IMR-90 (cell line): Measurements from ENCODE around the gene MEDAG. TPM values are rescaled to one million over a fixed set of nuclear protein-coding genes. Genes with fewer than 3 reads are reported as not detected.

Experiments
- ATAC-seq: fragments of 200-7000 bp; cut with Tn5 transposase; 2 replicates; pipeline ENCODE4 v1.9.1; 2020; ENCODE audit warnings: low read depth, mild to moderate bottlenecking, moderate library complexity
- BruUV-seq: library from RNA; stranded (reverse); fragments of 400-500 nt; replicated peaks from 2 replicates; lab custom pipeline; 2021; lab: Mats Ljungman, UMichigan
- CTCF ChIA-PET: fragments of 300-600 bp; formaldehyde crosslinking; extraction: SDS; loops from one replicate; lab custom pipeline; 2021; ENCODE audit warnings: antibody characterized with exemption; lab: Yijun Ruan, JAX
- POLR2A ChIA-PET: fragments of 300-600 bp; sonication (Branson Sonifier 250); formaldehyde crosslinking; loops from one replicate; lab custom pipeline; 2022; ENCODE audit warnings: antibody characterized with exemption; ENCODE audit not compliant: unreplicated experiment; lab: Charles Lee
- DNase-seq: peaks from one replicate; pipeline ENCODE4 v3.0.0; 2013
- H2AFZ ChIP-seq: replicated peaks from 2 replicates; pipeline ENCODE3; 2013; ENCODE audit warnings: low read length, mild to moderate bottlenecking; ENCODE audit not compliant: poor library complexity
- H2AK5ac ChIP-seq: 2 replicates; pipeline ENCODE4 v1.6.1; 2013; ENCODE audit warnings: low read depth, low read length, inconsistent platforms
- H2AK9ac ChIP-seq: replicated peaks from 2 replicates; pipeline ENCODE3; 2013; ENCODE audit warnings: mild to moderate bottlenecking, low read depth, low read length, moderate library complexity; ENCODE audit not compliant: poor library complexity
- H2BK120ac ChIP-seq: 2 replicates; pipeline ENCODE4 v1.6.1; 2013; ENCODE audit warnings: low read depth, low read length, inconsistent platforms
- H2BK15ac ChIP-seq: 3 replicates; pipeline ENCODE4 v1.6.1; 2013; ENCODE audit warnings: low read depth, low read length, inconsistent platforms
- H2BK20ac ChIP-seq: 2 replicates; pipeline ENCODE4 v1.6.1; 2013; ENCODE audit warnings: low read depth, mild to moderate bottlenecking, inconsistent platforms, low read length, moderate library complexity
- H2BK5ac ChIP-seq: 2 replicates; pipeline ENCODE4 v1.6.1; 2013; ENCODE audit warnings: mild to moderate bottlenecking, low read depth, low read length, inconsistent platforms; ENCODE audit not compliant: poor library complexity, severe bottlenecking
- H3K14ac ChIP-seq: replicated peaks from 2 replicates; pipeline ENCODE4 v1.6.1; 2013; ENCODE audit warnings: low read depth, low read length, inconsistent platforms
- H3K18ac ChIP-seq: 2 replicates; pipeline ENCODE4 v1.6.1; 2013; ENCODE audit warnings: low read depth, low read length, control low read depth
- H3K23ac ChIP-seq: 2 replicates; pipeline ENCODE4 v1.6.1; 2013; ENCODE audit warnings: low read depth, low read length, inconsistent platforms
- H3K27ac ChIP-seq: 2 replicates; pipeline ENCODE4 v1.5.1; 2013; ENCODE audit warnings: mild to moderate bottlenecking, control low read depth, low read length; ENCODE audit not compliant: insufficient read depth
- H3K27me3 ChIP-seq: 2 replicates; pipeline ENCODE4 v1.6.1; 2013; ENCODE audit warnings: low read length; ENCODE audit not compliant: control insufficient read depth, insufficient read depth
- H3K36me3 ChIP-seq: 2 replicates; pipeline ENCODE4 v1.6.1; 2013; ENCODE audit warnings: low read length, mixed read lengths; ENCODE audit not compliant: control insufficient read depth, insufficient read depth
- H3K4ac ChIP-seq: 2 replicates; pipeline ENCODE4 v1.6.1; 2013; ENCODE audit warnings: low read depth, low read length, inconsistent platforms
- H3K4me1 ChIP-seq: 2 replicates; pipeline ENCODE4 v1.6.1; 2013; ENCODE audit warnings: low read length, mixed read lengths; ENCODE audit not compliant: control insufficient read depth, insufficient read depth
- H3K4me2 ChIP-seq: 2 replicates; pipeline ENCODE4 v1.6.1; 2013; ENCODE audit warnings: low read depth, mild to moderate bottlenecking, control low read depth, low read length, moderate library complexity
- H3K4me3 ChIP-seq: 2 replicates; pipeline ENCODE4 v1.5.1; 2013; ENCODE audit warnings: low read depth, mild to moderate bottlenecking, control low read depth, low read length, moderate library complexity; ENCODE audit not compliant: insufficient read depth
- H3K56ac ChIP-seq: 2 replicates; pipeline ENCODE4 v1.6.1; 2013; ENCODE audit warnings: low read length, inconsistent platforms; ENCODE audit not compliant: insufficient read depth; ENCODE audit errors: extremely low read depth
- H3K79me1 ChIP-seq, 2 experiments: 2 replicates each; pipeline ENCODE4 v1.6.1; 2013; ENCODE audit warnings: low read length in 2 of 2, inconsistent platforms in 1 of 2, low read depth in 1 of 2
- H3K9ac ChIP-seq: 2 replicates; pipeline ENCODE4 v1.6.1; 2013; ENCODE audit warnings: low read depth, low read length, control low read depth
- H3K9me1 ChIP-seq: 2 replicates; pipeline ENCODE4 v1.6.1; 2013; ENCODE audit warnings: low read length, inconsistent platforms; ENCODE audit not compliant: insufficient read depth
- H3K9me3 ChIP-seq: 2 replicates; pipeline ENCODE4 v1.6.1; 2013; ENCODE audit warnings: low read length; ENCODE audit not compliant: control insufficient read depth, insufficient read depth
- H4K20me1 ChIP-seq: 2 replicates; pipeline ENCODE4 v1.6.1; 2013; ENCODE audit warnings: low read length, inconsistent platforms; ENCODE audit not compliant: insufficient read depth
- H4K5ac ChIP-seq: 2 replicates; pipeline ENCODE4 v1.6.1; 2013; ENCODE audit warnings: mild to moderate bottlenecking, low read depth, low read length, control low read depth
- H4K8ac ChIP-seq, 2 experiments: 2 replicates each; pipeline ENCODE4 v1.6.1; 2013; ENCODE audit warnings: low read depth in 2 of 2, low read length in 2 of 2, control low read depth in 1 of 2, inconsistent platforms in 1 of 2
- H4K91ac ChIP-seq: 2 replicates; pipeline ENCODE4 v1.6.1; 2013; ENCODE audit warnings: low read depth, low read length, inconsistent platforms; ENCODE audit not compliant: insufficient read depth
- BHLHE40 ChIP-seq: fragments of 150-350 bp; IDR thresholded peaks from 2 replicates; pipeline ENCODE4 v1.6.1; 2016; ENCODE audit warnings: mild to moderate bottlenecking, low read depth, low read length
- CEBPB ChIP-seq: IDR thresholded peaks from 2 replicates; pipeline ENCODE4 v1.6.1; 2012; ENCODE audit warnings: low read depth, low read length, improper control_type of control experiment
- CHD1 ChIP-seq: IDR thresholded peaks from 2 replicates; pipeline ENCODE4 v1.6.1; 2012; ENCODE audit warnings: low read depth, low read length, improper control_type of control experiment
- FOS ChIP-seq: fragments of 150-350 bp; IDR thresholded peaks from 2 replicates; pipeline ENCODE4 v1.6.1; 2016; ENCODE audit warnings: low read depth, low read length
- MAFK ChIP-seq: IDR thresholded peaks from 2 replicates; pipeline ENCODE4 v1.6.1; 2012; ENCODE audit warnings: low read depth, low read length, improper control_type of control experiment
- MAZ ChIP-seq: IDR thresholded peaks from 2 replicates; pipeline ENCODE4 v1.6.1; 2012; ENCODE audit warnings: low read depth, mild to moderate bottlenecking, low read length, improper control_type of control experiment, moderate library complexity, borderline replicate concordance
- MXI1 ChIP-seq: IDR thresholded peaks from 2 replicates; pipeline ENCODE4 v1.6.1; 2012; ENCODE audit warnings: low read depth, mild to moderate bottlenecking, low read length, moderate library complexity, borderline replicate concordance
- NFE2L2 ChIP-seq: fragments of 150-350 bp; IDR thresholded peaks from 2 replicates; pipeline ENCODE4 v1.6.1; 2016; ENCODE audit warnings: low read depth, mild to moderate bottlenecking, low read length
- POLR2A ChIP-seq: IDR thresholded peaks from 2 replicates; pipeline ENCODE4 v1.6.1; 2012; ENCODE audit warnings: mild to moderate bottlenecking, low read depth, low read length
- RAD21 ChIP-seq: IDR thresholded peaks from 2 replicates; pipeline ENCODE4 v1.6.1; 2012; ENCODE audit warnings: low read length, improper control_type of control experiment
- RCOR1 ChIP-seq: IDR thresholded peaks from 2 replicates; pipeline ENCODE4 v1.6.1; 2012; ENCODE audit warnings: mild to moderate bottlenecking, low read length, improper control_type of control experiment; ENCODE audit not compliant: insufficient replicate concordance
- RFX5 ChIP-seq: IDR thresholded peaks from 2 replicates; pipeline ENCODE4 v1.8.0; 2012; ENCODE audit warnings: low read depth, mild to moderate bottlenecking, low read length, moderate library complexity
- SMC3 ChIP-seq: fragments of 150-350 bp; IDR thresholded peaks from 2 replicates; pipeline ENCODE4 v1.6.1; 2016; ENCODE audit warnings: low read depth, mild to moderate bottlenecking, antibody characterized with exemption, low read length, moderate library complexity
- USF2 ChIP-seq: fragments of 150-350 bp; IDR thresholded peaks from 2 replicates; pipeline ENCODE4 v1.6.1; 2017; ENCODE audit warnings: mild to moderate bottlenecking, antibody characterized with exemption, low read length, low read depth
- WGBS, 2 experiments: methylation state at CpG; one replicate each; pipeline versions ENCODE4 v1.1.5 to v1.1.7; 2013; ENCODE audit warnings: missing lambda C conversion rate in 2 of 2; ENCODE audit not compliant: insufficient read length in 1 of 2; ENCODE audit errors: extremely low coverage in 2 of 2; 5-methylcytosine and 5-hydroxymethylcytosine counted together
- dilution Hi-C: fragments of 300-500 bp; cut with HindIII; formaldehyde crosslinking; loops from one replicate; pipeline ENCODE4 v1.14.3; 2018; ENCODE audit warnings: low sequenced_read_pairs; ENCODE audit not compliant: unreplicated experiment
- in situ Hi-C: fragments of 300-500 bp; cut with MboI; formaldehyde crosslinking; loops from 3 replicates; pipeline ENCODE4 v1.14.3; 2019; ENCODE audit warnings: low sequenced_read_pairs, inconsistent platforms, mixed read lengths
- intact Hi-C: fragments of 100-400 bp; cut with micrococcal nuclease; formaldehyde crosslinking; loops from 2 replicates; pipeline ENCODE4 v1.10.0; 2022
- polyA plus RNA-seq, 3 experiments: library from polyadenylated mRNA; depleted of rRNA; stranded (reverse); fragments of >200 nt; gene quantifications; 2 replicates each; pipeline ENCODE4 v1.2.3, GENCODE V29; 2012; ENCODE audit warnings: low replicate concordance in 1 of 3
- total RNA-seq: library from RNA; depleted of rRNA; stranded (reverse); fragments of >200 nt; gene quantifications from 2 replicates; pipeline ENCODE4 v1.2.3, GENCODE V29; 2012
- TF ChIP-seq, protein P1 (sequence below): fragments of 150-350 bp; IDR thresholded peaks from 2 replicates; pipeline ENCODE4 v1.6.1; 2016; ENCODE audit warnings: low read depth, mild to moderate bottlenecking, low read length, moderate library complexity, borderline replicate concordance

Gene MEDAG
- total and polyA plus RNA-seq, 2 of the 4 experiments (the other 2 are of a cell fraction), result 0.32 to 0.36 TPM

GRCh38 chr13:30864433-30865122, 41.5 kb upstream of the MEDAG start:
- peak overlapping the region; percentile 99 for H2BK20ac ChIP-seq
- peak overlapping the region; percentile 95 for H2BK5ac ChIP-seq
- peaks cover 0 to 7% of the 10 kb centered on the region in 2 experiments; a peak in 1 of 4 replicates for H3K79me1 ChIP-seq
- H4K5ac ChIP-seq, result peak overlapping the region; percentile 100
- dilution Hi-C loops, result no loop called here
- no peaks in the 10 kb centered on the region for H3K36me3 ChIP-seq
- peak overlapping the region; percentile 99 for H3K23ac ChIP-seq
- ChIA-PET POLR2A (interaction anchor here (1.3 kb wide), 1 partner anchor 180 kb away, joined by 6 read pairs; no protein-coding TSS in a partner anchor), CTCF (interaction anchor here (0.6 to 2.1 kb wide), 13 partner anchors 9 to 357 kb away, joined by 3 to 15 read pairs (median 4); partner anchors contain the start of gene USPL1)
- in situ Hi-C loops, result loop anchor here (10.0 kb wide), 1 partner anchor 190 kb away; no protein-coding TSS in a partner anchor
- H3K4ac ChIP-seq, result peak overlapping the region; percentile 99
- intact Hi-C loops, result loop anchor here (1.0 to 10.0 kb wide), 10 partner anchors 58 to 730 kb away; partner anchors contain the start of genes HMGB1 and USPL1
- no peaks in the 10 kb centered on the region for H4K20me1 ChIP-seq
- H3K27me3 ChIP-seq, result no peaks in the 10 kb centered on the region
- H3K9me1 ChIP-seq, result peaks cover 30% of the 10 kb centered on the region
- WGBS, 2 experiments, result 0% methylated on average over 2 of the region's 5 CpGs; no CpG with 5 or more reads in 1 of the 2 experiments
- peak overlapping the region; percentile 88 for H2AK9ac ChIP-seq
- H3K27ac ChIP-seq, result peak overlapping the region; percentile 94
- H2BK15ac ChIP-seq, result peak overlapping the region; percentile 97
- BruUV-seq, result no TSS peak
- H3K18ac ChIP-seq, result peak overlapping the region; percentile 100
- H3K4me1 ChIP-seq, result peaks cover 46% of the 10 kb centered on the region
- DNase-seq (peak; percentile 98), ATAC-seq (peak; percentile 48)
- peak overlapping the region; percentile 79 for H3K4me2 ChIP-seq
- H4K91ac ChIP-seq, result peak overlapping the region; percentile 99
- peak overlapping the region; percentile 81 to 99 for H4K8ac ChIP-seq
- H3K14ac ChIP-seq, result peak overlapping the region; percentile 99
- H2AFZ ChIP-seq, result peak overlapping the region; percentile 77
- H3K56ac ChIP-seq, result peak overlapping the region; percentile 99
- peak overlapping the region; percentile 95 for H2AK5ac ChIP-seq
- H3K9ac ChIP-seq, result peak overlapping the region; percentile 94
- H2BK120ac ChIP-seq, result peak overlapping the region; percentile 100
- no peak overlapping the region for H3K4me3 ChIP-seq
- H3K9me3 ChIP-seq, result no peaks in the 10 kb centered on the region
- peak; percentile 25; the same call in 1 of the 2 replicates for TF ChIP-seq MAZ
- no peak for TF ChIP-seq CHD1
- TF ChIP-seq BHLHE40, result 0 out of 2 replicates have a peak, but pooled peaks have one; percentile 3
- no peak for TF ChIP-seq USF2
- TF ChIP-seq, protein P1, sequence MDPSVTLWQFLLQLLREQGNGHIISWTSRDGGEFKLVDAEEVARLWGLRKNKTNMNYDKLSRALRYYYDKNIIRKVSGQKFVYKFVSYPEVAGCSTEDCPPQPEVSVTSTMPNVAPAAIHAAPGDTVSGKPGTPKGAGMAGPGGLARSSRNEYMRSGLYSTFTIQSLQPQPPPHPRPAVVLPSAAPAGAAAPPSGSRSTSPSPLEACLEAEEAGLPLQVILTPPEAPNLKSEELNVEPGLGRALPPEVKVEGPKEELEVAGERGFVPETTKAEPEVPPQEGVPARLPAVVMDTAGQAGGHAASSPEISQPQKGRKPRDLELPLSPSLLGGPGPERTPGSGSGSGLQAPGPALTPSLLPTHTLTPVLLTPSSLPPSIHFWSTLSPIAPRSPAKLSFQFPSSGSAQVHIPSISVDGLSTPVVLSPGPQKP, result no peak
- peak; percentile 12; the same call in 1 of the 2 replicates for TF ChIP-seq SMC3
- TF ChIP-seq RCOR1, result peak; percentile 12
- TF ChIP-seq MAFK, result no peak
- TF ChIP-seq CEBPB, result no peak
- peak; percentile 50; the same call in 1 of the 2 replicates for TF ChIP-seq FOS
- no peak for TF ChIP-seq NFE2L2
- TF ChIP-seq MXI1, result no peak
- no peak for TF ChIP-seq RAD21
- TF ChIP-seq RFX5, result no peak
- peak; percentile 14; the same call in 1 of the 2 replicates for TF ChIP-seq POLR2A
